Measurements from ENCODE around the gene PCDHGA12. TPM values are rescaled to one million over a fixed set of nuclear protein-coding genes. Genes with fewer than 3 reads are reported as not detected.

Gene PCDHGA12
- total RNA-seq, 1 experiment from 2014 or later: 0.17 TPM

GRCh38 chr5:141421489-141421855 is 8.8 kb upstream of the PCDHGA12 start (continued):
- TF ChIP-seq EZH2 (IDR thresholded peaks at IDR 0.05) (no peak), POLR2AphosphoS5 (IDR thresholded peaks at IDR 0.05; ENCODE audit: low read depth, low read length) (no peak), SIN3A (IDR thresholded peaks at IDR 0.05; ENCODE audit: low read depth) (no peak), RAD21 (IDR thresholded peaks at IDR 0.05; ENCODE audit: low read depth) (no peak), JUND (IDR thresholded peaks at IDR 0.05) (no peak), ZNF274 (IDR thresholded peaks at IDR 0.05; ENCODE audit: low read depth, low read length) (no peak)

DNA sequence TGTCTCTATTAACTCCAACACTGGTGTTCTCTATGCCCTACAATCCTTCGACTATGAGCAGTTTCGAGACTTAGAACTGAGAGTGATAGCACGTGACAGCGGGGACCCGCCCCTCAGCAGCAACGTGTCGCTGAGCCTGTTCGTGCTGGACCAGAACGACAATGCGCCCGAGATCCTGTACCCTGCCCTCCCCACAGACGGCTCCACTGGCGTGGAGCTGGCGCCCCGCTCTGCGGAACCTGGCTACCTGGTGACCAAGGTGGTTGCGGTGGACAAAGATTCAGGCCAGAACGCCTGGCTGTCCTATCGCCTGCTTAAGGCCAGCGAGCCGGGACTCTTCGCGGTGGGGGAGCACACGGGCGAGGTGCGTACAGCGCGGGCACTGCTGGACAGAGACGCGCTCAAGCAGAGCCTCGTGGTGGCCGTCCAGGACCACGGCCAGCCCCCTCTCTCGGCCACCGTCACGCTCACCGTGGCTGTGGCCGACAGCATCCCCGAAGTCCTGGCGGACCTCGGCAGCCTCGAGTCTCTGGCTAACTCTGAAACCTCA is 7.5 kb upstream of the PCDHGA12 start:
- peaks cover 4 to 22% of the 10 kb centered on the region in 2 experiments; a peak in 2 of 4 replicates for H3K9me3 ChIP-seq (ENCODE audit: control insufficient read depth in 1 of 2, insufficient read depth in 1 of 2, low read depth in 1 of 2, low read length in 2 of 2)
- no peak overlapping the region for H2AFZ ChIP-seq (ENCODE audit: low read depth, low read length, poor library complexity, severe bottlenecking)
- H3K9ac ChIP-seq (ENCODE audit: low read length): no peak overlapping the region
- H3K27ac ChIP-seq (ENCODE audit: low read depth, low read length): no peak overlapping the region
- BruUV-seq (replicated peaks): no TSS peak
- H3K4me1 ChIP-seq (ENCODE audit: control insufficient read depth in 1 of 2, insufficient read depth in 2 of 2, low read length in 2 of 2): no peaks in the 10 kb centered on the region
- ATAC-seq (no peak), DNase-seq (ENCODE audit: low read depth, low spot score) (no peak)
- CTCF ChIA-PET: no interaction called here
- no peaks in the 10 kb centered on the region for H4K20me1 ChIP-seq (ENCODE audit: insufficient read depth)
- no peak overlapping the region for H3K4me2 ChIP-seq (ENCODE audit: low read length)
- no peak for TF ChIP-seq POLR2AphosphoS5 (IDR thresholded peaks at IDR 0.05; ENCODE audit: low read depth, low read length)
- no peak for TF ChIP-seq ELF1 (IDR thresholded peaks at IDR 0.05; ENCODE audit: borderline replicate concordance, low read depth)
- TF ChIP-seq, protein P1, sequence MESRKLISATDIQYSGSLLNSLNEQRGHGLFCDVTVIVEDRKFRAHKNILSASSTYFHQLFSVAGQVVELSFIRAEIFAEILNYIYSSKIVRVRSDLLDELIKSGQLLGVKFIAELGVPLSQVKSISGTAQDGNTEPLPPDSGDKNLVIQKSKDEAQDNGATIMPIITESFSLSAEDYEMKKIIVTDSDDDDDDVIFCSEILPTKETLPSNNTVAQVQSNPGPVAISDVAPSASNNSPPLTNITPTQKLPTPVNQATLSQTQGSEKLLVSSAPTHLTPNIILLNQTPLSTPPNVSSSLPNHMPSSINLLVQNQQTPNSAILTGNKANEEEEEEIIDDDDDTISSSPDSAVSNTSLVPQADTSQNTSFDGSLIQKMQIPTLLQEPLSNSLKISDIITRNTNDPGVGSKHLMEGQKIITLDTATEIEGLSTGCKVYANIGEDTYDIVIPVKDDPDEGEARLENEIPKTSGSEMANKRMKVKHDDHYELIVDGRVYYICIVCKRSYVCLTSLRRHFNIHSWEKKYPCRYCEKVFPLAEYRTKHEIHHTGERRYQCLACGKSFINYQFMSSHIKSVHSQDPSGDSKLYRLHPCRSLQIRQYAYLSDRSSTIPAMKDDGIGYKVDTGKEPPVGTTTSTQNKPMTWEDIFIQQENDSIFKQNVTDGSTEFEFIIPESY (IDR thresholded peaks at IDR 0.05; ENCODE audit: extremely low read depth, insufficient replicate concordance, low read length): no peak
- TF ChIP-seq TCF7L2 (IDR thresholded peaks at IDR 0.05; ENCODE audit: borderline replicate concordance, extremely low read depth, insufficient read depth, insufficient read length): no peak
- no peak for TF ChIP-seq CBX3 (IDR thresholded peaks at IDR 0.05; ENCODE audit: low read depth)
- TF ChIP-seq SRF (IDR thresholded peaks at IDR 0.05; ENCODE audit: low read depth): no peak
- no peak for TF ChIP-seq CEBPB (IDR thresholded peaks at IDR 0.05; ENCODE audit: low read depth)
- no peak for TF ChIP-seq SIN3A (IDR thresholded peaks at IDR 0.05; ENCODE audit: low read depth)
- no peak for TF ChIP-seq FOSL1 (IDR thresholded peaks at IDR 0.05; ENCODE audit: low read depth)
- TF ChIP-seq EZH2 (IDR thresholded peaks at IDR 0.05): no peak
- TF ChIP-seq, protein P2, sequence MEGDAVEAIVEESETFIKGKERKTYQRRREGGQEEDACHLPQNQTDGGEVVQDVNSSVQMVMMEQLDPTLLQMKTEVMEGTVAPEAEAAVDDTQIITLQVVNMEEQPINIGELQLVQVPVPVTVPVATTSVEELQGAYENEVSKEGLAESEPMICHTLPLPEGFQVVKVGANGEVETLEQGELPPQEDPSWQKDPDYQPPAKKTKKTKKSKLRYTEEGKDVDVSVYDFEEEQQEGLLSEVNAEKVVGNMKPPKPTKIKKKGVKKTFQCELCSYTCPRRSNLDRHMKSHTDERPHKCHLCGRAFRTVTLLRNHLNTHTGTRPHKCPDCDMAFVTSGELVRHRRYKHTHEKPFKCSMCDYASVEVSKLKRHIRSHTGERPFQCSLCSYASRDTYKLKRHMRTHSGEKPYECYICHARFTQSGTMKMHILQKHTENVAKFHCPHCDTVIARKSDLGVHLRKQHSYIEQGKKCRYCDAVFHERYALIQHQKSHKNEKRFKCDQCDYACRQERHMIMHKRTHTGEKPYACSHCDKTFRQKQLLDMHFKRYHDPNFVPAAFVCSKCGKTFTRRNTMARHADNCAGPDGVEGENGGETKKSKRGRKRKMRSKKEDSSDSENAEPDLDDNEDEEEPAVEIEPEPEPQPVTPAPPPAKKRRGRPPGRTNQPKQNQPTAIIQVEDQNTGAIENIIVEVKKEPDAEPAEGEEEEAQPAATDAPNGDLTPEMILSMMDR (IDR thresholded peaks at IDR 0.05 in 2 of 3, conservative IDR thresholded peaks at IDR 0.05 in 1 of 3; ENCODE audit: borderline replicate concordance in 1 of 3, insufficient read depth in 1 of 3, low read depth in 2 of 3, low read length in 2 of 3): no peak
- TF ChIP-seq ZNF274 (IDR thresholded peaks at IDR 0.05; ENCODE audit: low read depth, low read length): no peak
- TF ChIP-seq, protein P3, sequence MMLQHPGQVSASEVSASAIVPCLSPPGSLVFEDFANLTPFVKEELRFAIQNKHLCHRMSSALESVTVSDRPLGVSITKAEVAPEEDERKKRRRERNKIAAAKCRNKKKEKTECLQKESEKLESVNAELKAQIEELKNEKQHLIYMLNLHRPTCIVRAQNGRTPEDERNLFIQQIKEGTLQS (IDR thresholded peaks at IDR 0.05): no peak
- TF ChIP-seq, protein P4, sequence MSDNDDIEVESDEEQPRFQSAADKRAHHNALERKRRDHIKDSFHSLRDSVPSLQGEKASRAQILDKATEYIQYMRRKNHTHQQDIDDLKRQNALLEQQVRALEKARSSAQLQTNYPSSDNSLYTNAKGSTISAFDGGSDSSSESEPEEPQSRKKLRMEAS (IDR thresholded peaks at IDR 0.05): no peak
- no peak for TF ChIP-seq SP1 (IDR thresholded peaks at IDR 0.05; ENCODE audit: low read depth)
- no peak for TF ChIP-seq JUND (IDR thresholded peaks at IDR 0.05)
- intact Hi-C loops (cut with micrococcal nuclease): no loop called here
- H3K4me3 ChIP-seq (replicated peaks in 1 of 2; ENCODE audit: low read depth in 1 of 2, low read length in 2 of 2): no peak overlapping the region
- H3K9me2 ChIP-seq (ENCODE audit: insufficient read depth): no peaks in the 10 kb centered on the region
- RAD21 ChIA-PET (ENCODE audit: low non-redundant PET in 1 of 2, low total read pairs in 2 of 2, uncharacterized antibody in 2 of 2, unreplicated experiment in 2 of 2): no interaction called here
- no peaks in the 10 kb centered on the region for H3K79me2 ChIP-seq (ENCODE audit: insufficient read depth, low read length)
- no peaks in the 10 kb centered on the region for H3K36me3 ChIP-seq (ENCODE audit: control insufficient read depth in 1 of 2, insufficient read depth in 2 of 2, low read length in 2 of 2)
- no peaks in the 10 kb centered on the region for H3K27me3 ChIP-seq (ENCODE audit: insufficient read depth, low read length)
- POLR2A ChIA-PET: no interaction called here

All from HCT116 (cell line).